Measurements from ENCODE around the gene MROH9.
"Not testable (repeated sequence)": the region's sequence is repeated elsewhere in the genome, so short reads cannot be mapped to it uniquely, and the experiment has no call there.

DNA sequence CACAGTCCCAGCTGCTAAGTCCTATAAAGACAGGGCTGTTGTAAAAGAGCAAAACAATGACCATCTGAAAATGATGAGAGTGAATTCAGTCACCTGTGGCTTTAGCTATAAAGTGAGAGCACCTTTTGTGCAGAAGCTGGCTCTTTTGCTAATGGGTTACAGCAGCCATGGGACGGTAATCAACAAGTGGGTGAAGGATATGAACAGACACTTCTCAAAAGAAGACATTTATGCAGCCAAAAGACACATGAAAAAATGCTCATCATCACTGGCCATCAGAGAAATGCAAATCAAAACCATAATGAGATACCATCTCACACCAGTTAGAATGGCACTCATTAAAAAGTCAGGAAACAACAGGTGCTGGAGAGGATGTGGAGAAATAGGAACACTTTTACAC lies 16.4 kb downstream of the MROH9 start:
- TF ChIP-seq, protein P1, sequence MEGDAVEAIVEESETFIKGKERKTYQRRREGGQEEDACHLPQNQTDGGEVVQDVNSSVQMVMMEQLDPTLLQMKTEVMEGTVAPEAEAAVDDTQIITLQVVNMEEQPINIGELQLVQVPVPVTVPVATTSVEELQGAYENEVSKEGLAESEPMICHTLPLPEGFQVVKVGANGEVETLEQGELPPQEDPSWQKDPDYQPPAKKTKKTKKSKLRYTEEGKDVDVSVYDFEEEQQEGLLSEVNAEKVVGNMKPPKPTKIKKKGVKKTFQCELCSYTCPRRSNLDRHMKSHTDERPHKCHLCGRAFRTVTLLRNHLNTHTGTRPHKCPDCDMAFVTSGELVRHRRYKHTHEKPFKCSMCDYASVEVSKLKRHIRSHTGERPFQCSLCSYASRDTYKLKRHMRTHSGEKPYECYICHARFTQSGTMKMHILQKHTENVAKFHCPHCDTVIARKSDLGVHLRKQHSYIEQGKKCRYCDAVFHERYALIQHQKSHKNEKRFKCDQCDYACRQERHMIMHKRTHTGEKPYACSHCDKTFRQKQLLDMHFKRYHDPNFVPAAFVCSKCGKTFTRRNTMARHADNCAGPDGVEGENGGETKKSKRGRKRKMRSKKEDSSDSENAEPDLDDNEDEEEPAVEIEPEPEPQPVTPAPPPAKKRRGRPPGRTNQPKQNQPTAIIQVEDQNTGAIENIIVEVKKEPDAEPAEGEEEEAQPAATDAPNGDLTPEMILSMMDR (IDR thresholded peaks at IDR 0.05; ENCODE audit: insufficient read depth, low read length, poor library complexity, severe bottlenecking), result not testable (repeated sequence)
- TF ChIP-seq EZH2phosphoT487 (conservative IDR thresholded peaks at IDR 0.05; ENCODE audit: low read length), result not testable (repeated sequence)

All from SU-DHL-6 (cell line).